GM13977 (cell line): Measurements from ENCODE around the gene BET1L.
"Not testable (repeated sequence)": the region's sequence is repeated elsewhere in the genome, so short reads cannot be mapped to it uniquely, and the experiment has no call there.

Experiments used
- DNase-seq: peaks from one replicate; pipeline ENCODE4 v3.0.0; 2012; ENCODE audit warnings: low spot score
- CTCF ChIP-seq: IDR thresholded peaks from 2 replicates; pipeline ENCODE4 v1.5.1; 2012; ENCODE audit warnings: mild to moderate bottlenecking, control low read depth; ENCODE audit not compliant: insufficient read depth; ENCODE audit errors: extremely low read depth, missing control alignments
- in situ Hi-C: fragments of 300-500 bp; cut with MboI; formaldehyde crosslinking; loops from one replicate; pipeline ENCODE4 v1.12.0; 2022; ENCODE audit warnings: low sequenced_read_pairs, low pct_unique_long_range_greater_than_20kb, mixed read lengths, inconsistent platforms; ENCODE audit not compliant: unreplicated experiment

BET1L gene

DNA sequence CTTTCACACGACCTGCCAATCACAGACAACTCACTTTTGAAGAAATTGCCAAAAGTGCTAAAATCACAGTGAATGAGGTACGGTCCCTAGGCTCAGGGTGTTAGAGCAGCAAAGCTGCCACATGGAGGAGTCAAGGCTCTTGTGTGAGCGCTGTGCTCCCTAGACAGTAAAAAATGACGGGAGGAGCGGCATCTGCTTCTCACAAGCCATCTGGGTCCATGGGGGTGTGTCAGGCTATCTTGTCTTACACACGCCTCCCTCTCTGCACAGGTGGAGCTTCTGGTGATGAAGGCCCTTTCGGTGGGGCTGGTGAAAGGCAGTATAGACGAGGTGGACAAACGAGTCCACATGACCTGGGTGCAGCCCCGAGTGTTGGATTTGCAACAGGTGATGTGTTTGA is 44.4 kb upstream of the BET1L start:
- DNase-seq = no peak
- in situ Hi-C loops = no loop called here
- peak; percentile 4 for TF ChIP-seq CTCF

GRCh38 chr11:250740-251299 is 43.6 kb upstream of the BET1L start:
- peak; percentile 72 for TF ChIP-seq CTCF
- in situ Hi-C loops = no loop called here
- peak; percentile 46 for DNase-seq

- TF ChIP-seq CTCF = no peak
- no peak for DNase-seq
- in situ Hi-C loops = no loop called here
Observed at GRCh38 chr11:250274-250673, 43.1 kb upstream of the BET1L start.

DNA sequence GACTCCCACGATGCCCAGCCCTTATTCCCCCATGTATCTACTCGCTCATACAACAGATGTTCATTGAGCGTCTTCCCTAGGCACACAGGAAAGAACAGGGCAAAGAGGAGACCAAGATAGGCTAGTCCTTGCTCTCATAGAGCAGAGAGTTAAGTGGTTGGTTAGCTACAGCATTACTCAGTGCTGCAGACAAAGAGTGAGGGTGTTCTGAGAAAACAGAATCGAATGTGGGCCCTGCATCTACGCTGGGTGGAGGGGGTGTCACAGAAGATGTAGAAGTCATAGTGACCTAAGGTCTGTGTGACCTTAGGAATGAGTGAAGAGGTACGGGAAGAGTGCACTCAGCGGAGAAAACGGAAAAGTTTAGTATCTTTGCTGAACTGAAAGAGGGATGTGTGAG is 41.9 kb upstream of the BET1L start:
- DNase-seq = no peak
- in situ Hi-C loops = no loop called here
- no peak for TF ChIP-seq CTCF

DNA sequence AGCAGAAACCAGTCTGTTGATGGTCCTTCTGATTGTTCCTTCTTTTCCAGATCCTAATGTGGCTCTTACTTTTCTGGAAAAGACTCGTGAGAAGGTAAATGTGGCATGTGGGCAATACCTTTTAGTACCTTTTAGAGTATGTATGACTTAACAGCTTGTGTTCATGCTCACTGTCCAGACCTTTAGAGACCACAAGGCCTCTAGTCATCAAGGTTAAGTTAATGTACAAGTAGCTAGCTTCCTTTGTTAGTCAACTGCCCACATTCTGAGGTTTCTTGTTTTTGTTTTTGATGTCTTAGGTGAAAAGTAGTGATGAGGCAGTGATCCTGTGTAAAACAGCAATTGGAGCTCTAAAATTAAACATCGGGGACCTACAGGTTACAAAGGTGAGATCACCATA is 37.2 kb upstream of the BET1L start:
- DNase-seq = no peak
- TF ChIP-seq CTCF = no peak
- in situ Hi-C loops = no loop called here

DNA sequence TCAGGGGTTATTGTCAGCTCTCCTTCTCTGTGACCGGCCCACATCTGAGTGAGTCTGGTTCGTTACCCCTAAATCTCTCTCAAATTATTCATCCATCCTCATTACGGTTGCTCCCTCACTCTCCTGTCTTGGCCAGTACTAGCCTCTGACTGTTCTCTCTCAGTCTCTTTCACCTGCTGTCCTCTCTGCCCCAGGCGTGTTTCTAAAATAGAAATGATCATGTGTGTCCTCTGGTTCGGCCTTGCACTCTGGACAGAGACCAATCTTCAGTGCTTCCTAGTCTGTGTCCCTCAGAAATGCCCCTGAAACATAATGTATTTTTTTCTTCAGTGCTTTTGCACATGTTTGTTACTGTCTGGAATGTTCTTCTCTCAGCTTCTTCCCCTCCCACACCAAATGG is 34.4 kb upstream of the BET1L start:
- in situ Hi-C loops = no loop called here
- TF ChIP-seq CTCF = no peak
- no peak for DNase-seq

- TF ChIP-seq CTCF = no peak
- no peak for DNase-seq
- in situ Hi-C loops = no loop called here
Observed at GRCh38 chr11:240315-240714, 33.1 kb upstream of the BET1L start.

GRCh38 chr11:238346-238745 is 31.1 kb upstream of the BET1L start:
- in situ Hi-C loops, DNase-seq: not testable (repeated sequence)
